ENCODE measurements around the gene PHLDB1.

- TF ChIP-seq CTCF (IDR thresholded peaks at IDR 0.05; ENCODE audit: low read length) (no peak), EZH2 (IDR thresholded peaks at IDR 0.05; ENCODE audit: borderline replicate concordance, low read length) (no peak)
Measured at GRCh38 chr11:118627566-118627965, 20.2 kb downstream of the PHLDB1 start.

Data from OCI-LY1 (cell line).